GM06990 (cell line): Measurements from ENCODE around the gene PPP1R12B.

ENCODE experiments used
- DNase-seq: peaks from one replicate; pipeline ENCODE4 v3.0.0-alpha.2; 2011; ENCODE audit not compliant: insufficient read length; ENCODE audit errors: extremely low read depth
- H3K27me3 ChIP-seq: replicated peaks from 2 replicates; pipeline ENCODE4 v1.6.0; 2011; ENCODE audit warnings: low read length; ENCODE audit not compliant: control insufficient read depth, insufficient read depth
- H3K36me3 ChIP-seq: 2 replicates; pipeline ENCODE4 v1.5.1; 2011; ENCODE audit warnings: low read length; ENCODE audit not compliant: control insufficient read depth, insufficient read depth
- H3K4me3 ChIP-seq: replicated peaks from 2 replicates; pipeline ENCODE4 v1.5.1; 2011; ENCODE audit warnings: low read depth, mild to moderate bottlenecking, control low read depth, low read length
- TF ChIP-seq, protein P1 (sequence below): IDR thresholded peaks from 2 replicates; pipeline ENCODE4 v1.5.1; 2011; ENCODE audit warnings: low read length, control low read depth, mild to moderate bottlenecking, inconsistent platforms; ENCODE audit not compliant: insufficient read depth, poor library complexity, severe bottlenecking

PPP1R12B gene

DNA sequence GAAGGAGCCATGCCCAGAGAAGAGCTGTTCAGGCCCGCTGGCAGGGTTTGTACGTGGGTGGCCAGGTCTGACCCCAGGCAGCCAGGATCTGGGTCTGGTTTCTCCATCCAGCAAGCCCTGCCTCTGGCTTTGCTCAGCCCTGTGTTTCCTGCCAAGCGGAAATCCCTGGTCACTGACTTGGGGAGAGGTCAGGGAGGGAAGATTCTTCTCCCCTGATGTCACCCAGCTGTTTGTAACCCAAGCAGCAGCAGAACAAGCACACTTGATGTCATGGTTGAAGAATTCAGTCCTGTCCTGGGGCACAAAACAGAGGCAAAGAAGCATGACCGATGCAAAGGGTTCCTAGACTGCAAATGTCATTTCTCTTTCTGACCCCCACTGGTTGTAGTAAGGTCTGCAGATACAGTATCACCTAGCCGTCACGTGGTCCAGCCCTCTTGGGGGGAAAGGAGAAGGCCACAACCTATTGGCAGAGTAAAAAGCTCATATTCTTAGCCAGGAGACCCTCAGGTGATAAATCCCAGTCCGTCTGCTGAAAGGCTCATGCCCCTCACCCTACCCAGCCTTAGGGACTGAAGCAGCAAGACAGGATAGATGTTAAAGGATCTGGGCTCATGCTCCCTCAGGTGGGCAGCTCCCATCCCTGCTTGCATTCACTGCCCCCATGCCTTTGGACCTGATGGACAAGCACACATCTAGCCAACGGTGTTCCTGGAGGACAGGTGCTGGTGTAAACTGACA is 240.9 kb downstream of the PPP1R12B start:
- Histone ChIP-seq H3K4me3 (no peak overlapping the region), H3K36me3 (no peaks in the 10 kb centered on the region), H3K27me3 (no peaks in the 10 kb centered on the region)
- DNase-seq, result no peak
- TF ChIP-seq, protein P1, sequence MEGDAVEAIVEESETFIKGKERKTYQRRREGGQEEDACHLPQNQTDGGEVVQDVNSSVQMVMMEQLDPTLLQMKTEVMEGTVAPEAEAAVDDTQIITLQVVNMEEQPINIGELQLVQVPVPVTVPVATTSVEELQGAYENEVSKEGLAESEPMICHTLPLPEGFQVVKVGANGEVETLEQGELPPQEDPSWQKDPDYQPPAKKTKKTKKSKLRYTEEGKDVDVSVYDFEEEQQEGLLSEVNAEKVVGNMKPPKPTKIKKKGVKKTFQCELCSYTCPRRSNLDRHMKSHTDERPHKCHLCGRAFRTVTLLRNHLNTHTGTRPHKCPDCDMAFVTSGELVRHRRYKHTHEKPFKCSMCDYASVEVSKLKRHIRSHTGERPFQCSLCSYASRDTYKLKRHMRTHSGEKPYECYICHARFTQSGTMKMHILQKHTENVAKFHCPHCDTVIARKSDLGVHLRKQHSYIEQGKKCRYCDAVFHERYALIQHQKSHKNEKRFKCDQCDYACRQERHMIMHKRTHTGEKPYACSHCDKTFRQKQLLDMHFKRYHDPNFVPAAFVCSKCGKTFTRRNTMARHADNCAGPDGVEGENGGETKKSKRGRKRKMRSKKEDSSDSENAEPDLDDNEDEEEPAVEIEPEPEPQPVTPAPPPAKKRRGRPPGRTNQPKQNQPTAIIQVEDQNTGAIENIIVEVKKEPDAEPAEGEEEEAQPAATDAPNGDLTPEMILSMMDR, result no peak

- Histone ChIP-seq H3K36me3 (no peaks in the 10 kb centered on the region), H3K27me3 (no peaks in the 10 kb centered on the region; the same call in 1 of the 2 replicates), H3K4me3 (no peak overlapping the region)
- TF ChIP-seq, protein P1, result no peak
- DNase-seq, result no peak
These were observed 241.6 kb downstream of the PPP1R12B start for GRCh38 chr1:202590126-202590525.

- TF ChIP-seq, protein P1, result no peak
- Histone ChIP-seq H3K4me3 (no peak overlapping the region), H3K36me3 (no peaks in the 10 kb centered on the region), H3K27me3 (no peaks in the 10 kb centered on the region; the same call in 1 of the 2 replicates)
- no peak for DNase-seq
These were observed 242.5 kb downstream of the PPP1R12B start for GRCh38 chr1:202590975-202591411.

DNA sequence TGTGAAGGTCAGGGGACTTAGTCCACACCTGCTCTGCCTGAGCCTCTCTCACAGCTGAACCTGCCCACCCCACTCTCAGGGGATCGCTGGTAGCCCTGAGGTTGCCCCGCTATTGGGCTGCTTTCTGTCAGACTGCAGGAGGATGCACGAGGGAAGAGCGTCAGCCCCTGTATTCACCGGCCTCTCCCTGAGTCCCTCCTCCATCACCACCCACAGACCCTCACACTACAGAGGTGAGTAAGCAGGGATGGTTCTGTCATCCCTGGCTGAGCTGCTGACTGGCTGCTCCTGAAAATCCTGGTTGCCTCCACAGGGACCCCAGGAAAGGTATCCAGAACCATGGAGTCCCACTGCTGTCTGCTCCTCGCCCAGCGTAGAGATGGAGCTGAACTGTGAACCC is 243.0 kb downstream of the PPP1R12B start:
- H3K4me3 ChIP-seq, result no peak overlapping the region
- DNase-seq, result no peak
- TF ChIP-seq, protein P1, result no peak
- H3K36me3 ChIP-seq, result no peaks in the 10 kb centered on the region
- H3K27me3 ChIP-seq, result no peaks in the 10 kb centered on the region; the same call in 1 of the 2 replicates

DNA sequence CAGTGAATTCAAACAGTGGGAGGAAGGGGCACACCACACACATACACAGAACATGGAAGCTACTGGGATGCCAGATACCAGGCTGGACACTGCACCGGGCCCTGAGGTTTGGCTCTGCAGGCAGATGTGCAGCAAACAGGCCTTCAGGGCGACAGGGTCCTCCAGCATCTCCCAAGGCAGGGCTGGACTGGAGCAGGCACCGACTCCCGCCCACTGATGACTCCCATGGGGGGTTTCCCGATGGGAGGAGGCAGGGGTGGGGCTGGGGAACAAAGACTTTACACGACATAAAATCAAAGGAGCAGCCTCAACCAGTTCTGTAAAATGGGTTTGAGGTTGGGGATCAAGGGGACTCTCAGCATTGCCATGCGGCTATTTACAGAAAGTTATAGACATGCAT is 243.6 kb downstream of the PPP1R12B start:
- DNase-seq, result no peak
- no peaks in the 10 kb centered on the region for H3K36me3 ChIP-seq
- TF ChIP-seq, protein P1, result no peak
- H3K27me3 ChIP-seq, result no peaks in the 10 kb centered on the region; the same call in 1 of the 2 replicates
- H3K4me3 ChIP-seq, result no peak overlapping the region

DNA sequence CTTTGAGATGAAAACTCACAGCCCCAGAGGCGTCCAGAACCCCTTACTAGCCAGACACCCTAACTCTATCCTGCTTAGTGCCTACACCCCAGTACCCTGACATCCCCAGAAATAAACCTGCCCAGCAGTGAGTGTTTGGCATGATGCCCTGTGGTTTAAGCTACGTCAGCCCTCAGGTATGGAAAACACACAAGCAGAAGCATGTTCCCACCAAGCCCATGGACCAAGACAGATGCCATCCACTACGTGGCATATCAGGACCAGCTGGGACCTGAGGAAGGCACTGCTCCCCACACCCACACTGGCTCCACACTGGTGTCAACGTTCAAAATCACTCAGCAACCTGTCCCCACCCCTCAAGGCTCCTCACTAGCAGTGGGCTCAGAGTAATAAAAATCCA is 245.3 kb downstream of the PPP1R12B start:
- Histone ChIP-seq H3K4me3 (no peak overlapping the region), H3K36me3 (no peaks in the 10 kb centered on the region), H3K27me3 (no peaks in the 10 kb centered on the region; the same call in 1 of the 2 replicates)
- TF ChIP-seq, protein P1, result no peak
- DNase-seq, result no peak
